Spinal cord (tissue), 10 donors: ENCODE results near the gene SDC4. TPM values are rescaled to one million over a fixed set of nuclear protein-coding genes. Genes with fewer than 3 reads are reported as not detected.

Source experiments
- DNase-seq, 6 donors: peaks; one replicate each; pipeline versions ENCODE4 v3.0.0 to v3.0.0-alpha.2; 2013 to 2015; ENCODE audit warnings: low spot score in 6 of 6, low read depth in 4 of 6
- H3K27ac ChIP-seq: one replicate; pipeline ENCODE4 v1.5.1; 2013; ENCODE audit warnings: low read depth, low read length, control low read depth
- H3K27me3 ChIP-seq: one replicate; pipeline ENCODE4 v1.6.1; 2013; ENCODE audit warnings: low read length; ENCODE audit not compliant: control insufficient read depth, insufficient read depth
- H3K36me3 ChIP-seq: one replicate; pipeline ENCODE4 v1.6.1; 2013; ENCODE audit warnings: low read length; ENCODE audit not compliant: control insufficient read depth, insufficient read depth
- H3K4me1 ChIP-seq: one replicate; pipeline ENCODE4 v1.6.1; 2013; ENCODE audit warnings: low read length; ENCODE audit not compliant: control insufficient read depth, insufficient read depth
- H3K4me3 ChIP-seq: one replicate; pipeline ENCODE4 v1.5.1; 2013; ENCODE audit warnings: low read depth, low read length, control low read depth
- H3K9me3 ChIP-seq: one replicate; pipeline ENCODE4 v1.6.1; 2013; ENCODE audit warnings: low read length; ENCODE audit not compliant: control insufficient read depth, insufficient read depth
- WGBS: methylation state at CpG from one replicate; pipeline ENCODE4 v1.1.5; 2013; ENCODE audit warnings: missing lambda C conversion rate; ENCODE audit not compliant: insufficient coverage; 5-methylcytosine and 5-hydroxymethylcytosine counted together
- polyA plus RNA-seq, 2 donors: library from polyadenylated mRNA; unstranded; fragments of 120-200 nt; gene quantifications; one replicate each; pipeline ENCODE4 v1.2.1, GENCODE V29; 2013; ENCODE audit not compliant: insufficient read length in 2 of 2
- total RNA-seq, 2 donors: library from RNA; depleted of rRNA in 1 of 2; stranded (reverse); fragments of 120-200 nt in 1 of 2; fragments of >200 nt in 1 of 2; gene quantifications; one replicate each; pipeline versions ENCODE4 v1.2.3 to v1.2.4, GENCODE V29; 2013 to 2014
- donor health status: healthy.

Gene SDC4
- total and polyA plus RNA-seq, 4 donors, result 5.6 to 25.5 (median 11.7) TPM

DNA sequence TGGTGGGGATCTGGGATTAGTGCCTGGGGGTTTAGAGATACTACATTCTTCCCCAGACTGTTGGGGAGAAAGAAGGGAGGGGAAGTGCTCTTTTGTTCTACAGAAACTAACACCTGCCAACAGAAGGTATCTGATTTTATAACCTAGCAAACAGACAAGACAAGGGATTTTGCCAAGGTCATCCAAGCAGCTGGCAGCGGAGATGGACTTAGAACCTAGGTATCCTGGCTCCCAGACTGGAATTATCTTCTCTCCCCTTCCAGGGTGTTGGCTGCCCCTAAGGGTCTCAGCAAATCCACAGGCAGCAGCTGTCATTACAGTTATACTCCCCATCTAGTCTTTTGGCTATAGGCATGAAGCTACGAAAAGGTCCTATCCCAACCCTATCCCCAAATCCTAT lies 8.4 kb downstream of the SDC4 start:
- WGBS, result 92% methylated on average over 1 of the region's 2 CpGs
- Histone ChIP-seq H3K4me3 (no peak overlapping the region), H3K27ac (no peak overlapping the region), H3K4me1 (peaks cover 24% of the 10 kb centered on the region), H3K36me3 (no peaks in the 10 kb centered on the region), H3K27me3 (no peaks in the 10 kb centered on the region), H3K9me3 (no peaks in the 10 kb centered on the region)
- no peak for DNase-seq

DNA sequence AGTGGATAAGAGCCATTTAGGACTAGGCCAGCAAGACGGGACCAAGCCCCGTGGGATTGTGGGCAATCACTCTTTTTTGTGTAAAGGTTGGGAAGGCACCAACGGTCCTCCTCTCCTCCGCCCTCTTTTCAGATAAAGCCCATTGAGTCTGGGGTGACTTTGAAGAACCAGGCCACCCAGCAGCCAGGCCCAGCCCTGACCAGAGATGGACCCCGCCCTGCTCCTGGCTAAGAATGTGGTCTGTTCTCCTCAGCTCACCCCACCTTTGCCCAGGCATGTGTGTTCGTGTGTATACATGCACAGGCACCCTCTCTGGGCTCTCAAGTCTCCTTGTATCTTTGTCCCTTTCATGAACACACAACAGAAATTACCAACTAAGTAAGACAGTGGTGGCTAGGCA lies 9.1 kb downstream of the SDC4 start:
- DNase-seq, result no peak
- H3K27me3 ChIP-seq, result no peaks in the 10 kb centered on the region
- no peaks in the 10 kb centered on the region for H3K36me3 ChIP-seq
- H3K9me3 ChIP-seq, result no peaks in the 10 kb centered on the region
- no peak overlapping the region for H3K27ac ChIP-seq
- 77% methylated on average over 6 of the region's 6 CpGs for WGBS
- H3K4me3 ChIP-seq, result no peak overlapping the region
- peaks cover 24% of the 10 kb centered on the region for H3K4me1 ChIP-seq

DNA sequence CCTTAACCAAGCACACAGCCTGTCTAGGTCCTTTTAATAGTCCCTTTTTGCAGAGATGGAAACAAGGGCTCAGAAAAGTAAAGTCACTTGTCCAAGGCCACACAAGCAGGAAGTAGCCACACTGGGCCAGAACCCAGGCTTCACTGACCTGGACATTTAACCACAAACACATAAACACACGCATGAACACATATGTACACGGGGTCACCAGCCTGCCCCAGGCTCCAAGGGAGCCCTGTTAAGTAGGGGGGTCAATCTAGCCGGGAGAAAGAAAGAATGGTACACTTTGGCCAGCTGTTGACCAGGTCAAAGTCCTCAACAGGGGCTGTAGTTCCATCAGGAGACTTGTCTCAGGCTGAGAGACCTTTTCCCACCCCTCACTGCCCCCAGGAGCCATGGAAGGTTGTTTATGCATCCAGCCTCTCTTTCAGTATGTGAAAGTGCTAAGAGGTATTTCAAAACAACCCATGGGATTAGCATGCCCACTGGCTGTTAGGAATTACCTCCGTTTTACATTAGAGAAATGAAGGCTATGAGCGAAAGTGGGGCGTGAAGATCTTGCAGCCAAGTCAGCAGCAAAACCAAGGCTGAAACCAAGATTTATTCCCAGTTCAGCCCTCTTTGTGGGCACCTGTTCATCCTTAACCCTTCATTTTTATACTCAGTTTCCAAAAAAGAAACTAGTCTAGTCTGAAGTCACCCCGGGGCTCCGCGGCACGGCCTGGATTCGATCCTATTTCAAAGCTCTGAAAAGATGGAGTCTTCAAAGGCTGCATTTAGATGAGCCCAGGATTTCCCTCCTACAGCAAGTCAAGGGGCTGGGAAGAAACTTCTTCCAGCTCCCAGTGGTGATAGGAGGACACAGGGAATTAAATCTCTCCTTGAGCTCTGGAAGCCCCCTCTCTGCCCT lies 9.8 kb downstream of the SDC4 start:
- Histone ChIP-seq H3K9me3 (no peaks in the 10 kb centered on the region), H3K4me1 (peaks cover 24% of the 10 kb centered on the region), H3K27ac (peak overlapping the region; percentile 45), H3K27me3 (no peaks in the 10 kb centered on the region), H3K4me3 (no peak overlapping the region), H3K36me3 (no peaks in the 10 kb centered on the region)
- 71% methylated on average over 8 of the region's 11 CpGs for WGBS
- no peak for DNase-seq

DNA sequence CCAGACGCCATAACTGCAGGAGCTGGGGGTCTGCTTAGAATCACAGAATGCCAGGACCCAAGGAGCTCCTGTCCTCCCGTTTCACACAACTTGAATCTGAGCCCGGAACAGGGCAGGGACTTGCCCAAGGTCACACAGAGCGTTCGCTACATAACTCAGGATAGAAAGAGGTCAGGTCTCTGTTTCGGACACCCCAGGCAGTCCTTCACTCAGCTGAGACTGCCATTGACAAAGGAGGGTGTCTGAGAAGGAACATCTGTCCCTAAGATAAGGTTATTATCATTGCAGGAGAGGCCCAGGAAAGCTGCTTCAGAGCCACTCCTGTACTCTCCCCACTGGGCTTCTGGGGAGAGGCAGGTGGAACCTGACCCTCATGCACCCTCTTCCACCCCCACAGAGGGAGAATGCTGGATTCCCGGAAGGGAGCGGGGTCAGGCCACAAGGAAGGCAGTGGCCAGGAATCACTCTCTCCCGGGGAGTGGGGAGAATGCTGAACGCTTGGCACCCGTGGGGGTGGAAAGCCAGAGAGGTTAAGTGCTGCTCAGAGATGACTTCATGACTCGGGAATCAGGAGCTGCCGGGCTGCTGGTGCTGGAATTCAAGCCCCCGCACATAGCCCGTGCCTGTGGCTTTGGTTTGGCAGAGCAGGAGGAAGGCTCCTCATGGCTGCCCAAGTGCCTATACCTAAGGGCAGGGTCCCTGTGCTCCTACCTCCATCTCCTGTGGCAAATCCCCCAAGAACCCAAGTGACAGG lies 10.7 kb downstream of the SDC4 start:
- Histone ChIP-seq H3K4me3 (no peak overlapping the region), H3K4me1 (peaks cover 24% of the 10 kb centered on the region), H3K27ac (peak overlapping the region; percentile 52), H3K36me3 (no peaks in the 10 kb centered on the region), H3K9me3 (no peaks in the 10 kb centered on the region), H3K27me3 (no peaks in the 10 kb centered on the region)
- WGBS, result 72% methylated on average over 11 of the region's 15 CpGs
- peak in 1 of 6 donors; percentile 30 for DNase-seq

DNA sequence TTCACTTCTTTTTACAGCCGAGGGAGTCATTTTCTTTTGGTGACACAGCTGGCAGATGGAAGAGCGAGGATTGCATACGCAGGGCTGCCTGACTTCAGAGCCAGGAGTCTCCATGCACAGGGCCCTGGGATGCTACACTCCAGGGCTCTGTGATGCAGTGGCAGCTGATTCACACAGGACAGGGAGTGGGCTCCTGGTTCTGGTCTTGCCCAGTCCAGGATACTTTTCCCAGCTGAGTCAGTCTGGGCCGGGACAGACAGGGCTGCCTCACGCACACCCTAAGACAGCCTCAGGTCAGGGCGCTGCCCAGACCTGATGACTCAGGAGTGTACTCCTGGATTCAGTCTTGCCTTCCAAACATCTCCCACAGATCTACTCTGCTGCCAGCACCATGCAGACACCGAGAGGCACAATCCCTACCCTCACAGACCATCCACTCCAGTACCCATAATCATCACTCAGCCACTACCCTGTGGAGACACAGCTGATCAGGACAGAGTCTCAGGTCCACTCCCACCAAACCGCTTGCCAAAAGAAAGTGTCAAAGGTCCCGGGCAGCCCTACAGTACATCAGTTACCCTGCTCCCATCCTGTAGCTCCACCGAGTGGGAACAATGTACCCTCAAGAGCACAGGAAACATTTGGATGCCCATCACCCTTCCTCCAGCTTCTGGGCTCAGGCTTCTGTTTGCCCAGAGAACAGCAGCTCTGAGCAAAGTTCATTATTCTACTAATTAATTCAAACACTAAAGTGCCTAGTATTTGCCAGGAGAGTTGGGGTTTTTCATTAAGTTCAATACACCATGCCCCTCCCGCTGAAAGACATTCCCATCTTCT lies 11.5 kb downstream of the SDC4 start:
- H3K27ac ChIP-seq, result no peak overlapping the region
- no peaks in the 10 kb centered on the region for H3K27me3 ChIP-seq
- peaks cover 16% of the 10 kb centered on the region for H3K4me1 ChIP-seq
- peak in 1 of 6 donors; percentile 48 for DNase-seq
- 75% methylated on average over 11 of the region's 11 CpGs for WGBS
- no peaks in the 10 kb centered on the region for H3K36me3 ChIP-seq
- no peak overlapping the region for H3K4me3 ChIP-seq
- H3K9me3 ChIP-seq, result no peaks in the 10 kb centered on the region

DNA sequence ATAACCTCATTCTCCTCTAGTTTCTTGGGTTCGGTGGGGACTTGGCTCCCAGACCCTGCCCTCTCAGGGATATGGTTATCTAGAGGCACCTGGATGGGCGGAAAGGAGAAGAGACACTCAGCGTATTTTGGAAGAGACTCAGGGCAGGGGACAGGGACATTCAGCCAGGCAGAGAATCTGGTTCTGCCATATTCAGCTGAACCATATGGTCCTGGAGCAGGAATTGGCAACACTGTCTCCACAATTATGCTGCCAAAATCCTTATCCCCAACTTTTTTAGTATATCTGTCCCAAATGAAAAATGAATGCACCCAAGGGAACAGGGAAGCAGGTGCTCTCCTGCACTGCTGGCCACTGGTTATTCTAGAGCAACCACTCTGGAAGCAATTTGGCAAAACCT lies 17.7 kb downstream of the SDC4 start:
- DNase-seq, result no peak
- 100% methylated on average over 3 of the region's 3 CpGs for WGBS
- H3K9me3 ChIP-seq, result no peaks in the 10 kb centered on the region
- no peak overlapping the region for H3K27ac ChIP-seq
- H3K36me3 ChIP-seq, result no peaks in the 10 kb centered on the region
- H3K4me3 ChIP-seq, result no peak overlapping the region
- no peaks in the 10 kb centered on the region for H3K27me3 ChIP-seq
- no peaks in the 10 kb centered on the region for H3K4me1 ChIP-seq

DNA sequence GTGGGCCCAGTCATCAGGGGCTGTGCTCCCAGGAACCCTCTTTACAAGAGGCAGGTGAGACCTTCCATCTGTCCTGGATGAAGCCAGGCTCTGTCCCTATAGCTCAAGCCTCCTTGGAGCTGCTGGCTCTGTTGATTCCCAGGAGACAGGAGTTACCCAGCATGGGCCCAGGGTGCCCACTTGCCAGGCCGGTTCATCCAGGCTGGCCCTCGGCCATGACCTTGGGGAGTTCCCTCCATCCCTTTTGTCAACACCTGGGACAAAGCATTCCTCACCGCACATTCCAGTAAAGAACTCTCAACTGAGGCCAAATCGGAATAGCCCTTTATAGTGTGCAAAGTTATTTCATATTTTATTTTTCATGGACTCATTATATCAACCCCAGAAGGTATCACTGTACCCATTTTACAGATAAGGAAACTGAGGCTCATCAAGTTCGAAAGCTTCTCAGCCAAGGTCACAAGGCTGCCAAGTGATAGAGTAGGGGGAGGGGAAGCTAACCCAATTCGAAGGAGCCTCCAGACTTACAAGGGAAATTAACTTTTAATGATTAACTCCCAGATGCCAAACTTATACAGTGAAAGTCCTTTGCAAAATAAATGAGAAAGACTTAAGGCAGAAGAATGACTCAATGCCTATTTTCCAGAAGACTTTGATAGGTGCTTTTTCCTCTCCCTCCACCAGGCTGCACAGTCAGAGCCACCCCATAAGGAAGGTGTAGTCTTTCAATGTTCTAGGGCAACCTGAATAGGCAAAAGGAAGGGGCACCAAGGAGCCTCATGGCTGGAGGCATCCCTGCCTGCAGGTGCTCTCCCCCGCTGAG lies 18.5 kb downstream of the SDC4 start:
- no peak for DNase-seq
- Histone ChIP-seq H3K4me1 (no peaks in the 10 kb centered on the region), H3K36me3 (no peaks in the 10 kb centered on the region), H3K9me3 (no peaks in the 10 kb centered on the region), H3K27me3 (no peaks in the 10 kb centered on the region), H3K27ac (no peak overlapping the region), H3K4me3 (no peak overlapping the region)
- WGBS, result 88% methylated on average over 3 of the region's 7 CpGs

DNA sequence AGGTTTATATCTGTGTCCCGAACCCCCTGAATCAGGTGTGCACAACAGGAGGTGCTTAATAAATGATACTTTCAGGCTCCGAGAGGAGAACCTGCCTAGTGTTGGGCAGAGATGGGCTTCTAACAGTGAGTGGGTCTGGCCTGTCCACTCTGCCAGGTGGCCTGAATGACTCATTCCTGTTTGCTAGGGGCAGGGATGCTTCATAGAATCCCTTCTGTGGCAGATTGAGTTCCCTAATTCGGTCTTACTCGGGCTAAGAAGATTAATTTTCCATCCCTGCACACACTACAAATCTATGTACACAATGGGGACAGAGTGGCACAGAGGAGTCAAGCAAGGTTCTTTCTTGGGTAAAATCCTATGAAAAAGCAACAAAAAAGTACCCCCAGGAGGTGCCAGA lies 19.8 kb downstream of the SDC4 start:
- Histone ChIP-seq H3K4me1 (no peaks in the 10 kb centered on the region), H3K36me3 (no peaks in the 10 kb centered on the region), H3K27ac (no peak overlapping the region), H3K9me3 (no peaks in the 10 kb centered on the region), H3K4me3 (no peak overlapping the region), H3K27me3 (no peaks in the 10 kb centered on the region)
- no peak for DNase-seq
- 86% methylated on average over 1 of the region's 4 CpGs for WGBS

DNA sequence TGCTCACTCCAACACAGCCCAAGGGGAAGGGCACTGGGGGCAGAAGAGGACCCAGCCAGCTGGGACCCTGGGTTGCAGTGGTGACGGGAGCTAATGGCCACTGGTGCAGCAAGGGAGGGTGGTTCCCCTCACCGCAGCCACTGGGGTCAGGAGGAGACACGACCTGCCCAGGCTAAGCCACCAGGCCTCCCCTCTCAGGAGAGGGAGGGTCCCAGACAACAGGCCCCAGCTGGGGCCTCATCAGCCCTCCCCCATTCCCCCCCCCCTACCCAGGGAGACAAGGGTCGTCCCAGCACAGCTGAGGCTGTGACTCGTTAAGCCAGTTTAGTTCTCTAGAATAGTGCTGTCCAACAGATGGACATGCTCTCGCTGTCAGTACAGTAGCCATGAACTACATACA lies 22.9 kb downstream of the SDC4 start:
- 54% methylated on average over 3 of the region's 6 CpGs for WGBS
- Histone ChIP-seq H3K4me1 (no peaks in the 10 kb centered on the region), H3K4me3 (no peak overlapping the region), H3K27ac (no peak overlapping the region), H3K27me3 (no peaks in the 10 kb centered on the region), H3K9me3 (no peaks in the 10 kb centered on the region), H3K36me3 (no peaks in the 10 kb centered on the region)
- DNase-seq, result no peak
